ENCODE data around the gene SORCS3.

SORCS3 gene

DNA sequence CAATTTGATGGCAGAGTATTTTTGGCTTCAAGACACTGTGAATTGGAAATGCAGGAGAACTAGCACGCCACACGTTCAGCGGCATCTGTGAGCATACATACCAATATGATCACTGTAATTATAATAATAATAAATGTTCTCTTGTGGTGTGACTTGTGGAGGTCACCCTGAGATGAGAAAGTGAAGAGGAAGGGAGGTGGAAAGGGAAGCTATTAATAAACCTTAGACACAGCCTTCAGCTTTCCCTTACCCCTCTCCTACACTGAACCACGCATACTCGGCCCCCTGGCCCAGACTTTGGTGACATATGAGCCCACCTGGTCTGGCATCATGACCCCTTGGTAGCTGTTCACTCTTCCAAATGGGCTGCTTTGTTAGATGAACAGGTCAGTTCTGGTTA lies 139.1 kb downstream of the SORCS3 start:
- no peak for DNase-seq

DNA sequence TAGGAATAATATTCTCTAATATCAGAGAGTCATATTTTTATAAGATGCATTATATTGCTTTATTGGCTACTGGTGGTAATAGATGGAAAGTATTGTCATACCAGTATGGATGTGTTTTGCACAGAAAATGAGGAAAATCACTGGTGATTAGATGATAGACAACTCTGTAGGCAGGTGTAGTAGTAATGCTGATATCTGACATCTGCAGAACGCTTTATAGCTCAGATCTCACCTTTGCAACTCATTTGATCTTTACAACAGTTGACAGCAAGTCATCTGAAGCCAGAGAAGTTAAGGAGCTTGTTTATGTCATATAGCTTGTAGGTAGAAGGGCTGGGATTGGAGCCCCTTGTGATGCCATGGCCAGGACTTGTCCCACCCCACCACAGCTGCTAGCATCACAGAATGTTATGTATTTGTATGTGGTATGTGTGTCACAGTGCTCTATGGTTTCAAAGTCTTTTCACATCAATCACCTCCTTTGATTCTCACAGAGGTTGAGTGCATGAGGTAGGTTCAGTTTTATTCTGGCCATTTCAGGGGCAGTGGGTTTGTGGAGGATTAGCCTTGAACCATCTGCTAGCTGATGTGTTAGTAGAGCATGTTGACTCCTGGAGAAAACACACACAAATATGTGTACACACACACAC lies 140.0 kb downstream of the SORCS3 start:
- DNase-seq = no peak

DNA sequence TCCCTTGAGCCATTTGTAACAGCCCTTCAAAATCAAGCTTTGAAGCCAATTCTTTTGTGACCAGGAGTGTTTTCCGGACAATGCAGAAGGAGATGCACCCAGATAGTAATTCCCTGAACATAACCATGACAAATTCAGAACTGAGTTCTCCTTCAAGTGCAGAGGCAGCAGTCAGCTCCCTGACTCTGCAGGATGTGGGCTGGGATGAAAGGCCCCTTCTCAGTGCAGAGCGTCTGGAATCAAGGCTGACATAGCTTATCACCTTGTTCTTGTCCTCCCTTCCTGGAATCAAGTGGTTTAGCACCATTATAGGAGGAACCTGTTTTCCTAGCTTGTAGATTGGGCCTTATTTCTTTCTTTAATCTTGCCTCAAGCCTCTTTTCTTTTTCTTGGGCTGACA lies 143.4 kb downstream of the SORCS3 start:
- no peak for DNase-seq

DNA sequence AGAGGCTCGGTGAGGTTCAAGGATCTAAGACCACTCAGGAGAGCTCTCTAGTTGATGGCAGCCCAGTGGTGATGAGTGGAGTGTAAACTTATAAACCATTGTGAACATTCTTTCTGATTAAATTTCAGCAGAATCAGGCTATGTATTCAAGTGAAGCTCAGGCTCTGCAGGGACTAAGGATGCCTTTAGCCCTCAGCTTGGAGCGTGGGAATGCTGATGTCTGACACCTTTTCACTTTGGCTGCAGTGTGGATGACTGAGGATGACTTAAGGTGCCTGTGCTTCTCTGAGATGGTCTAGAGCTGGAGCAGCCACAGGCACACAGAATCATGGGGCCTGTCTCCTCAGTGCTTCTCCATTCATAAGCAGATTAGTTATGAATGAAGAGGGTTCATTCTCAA lies 150.4 kb downstream of the SORCS3 start:
- DNase-seq = no peak

DNA sequence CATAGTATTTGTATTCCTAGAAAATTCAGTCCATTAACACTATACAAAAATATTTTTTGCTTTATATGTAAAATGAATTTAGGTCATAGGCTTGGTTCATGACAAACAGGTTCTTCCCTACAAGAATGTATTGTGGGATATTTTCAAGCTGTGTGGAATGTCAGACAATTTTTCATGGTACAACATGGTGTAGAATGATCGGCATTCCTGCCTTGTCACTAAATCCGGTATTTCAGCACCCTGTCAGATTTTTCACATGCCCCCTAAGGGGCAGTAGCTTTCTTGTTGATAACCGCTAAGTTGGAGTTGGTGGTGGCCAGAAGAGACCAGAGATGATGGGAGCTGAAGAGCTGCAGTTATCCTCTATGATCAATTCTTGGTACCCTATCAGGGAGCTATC lies 154.3 kb downstream of the SORCS3 start:
- DNase-seq = no peak

DNA sequence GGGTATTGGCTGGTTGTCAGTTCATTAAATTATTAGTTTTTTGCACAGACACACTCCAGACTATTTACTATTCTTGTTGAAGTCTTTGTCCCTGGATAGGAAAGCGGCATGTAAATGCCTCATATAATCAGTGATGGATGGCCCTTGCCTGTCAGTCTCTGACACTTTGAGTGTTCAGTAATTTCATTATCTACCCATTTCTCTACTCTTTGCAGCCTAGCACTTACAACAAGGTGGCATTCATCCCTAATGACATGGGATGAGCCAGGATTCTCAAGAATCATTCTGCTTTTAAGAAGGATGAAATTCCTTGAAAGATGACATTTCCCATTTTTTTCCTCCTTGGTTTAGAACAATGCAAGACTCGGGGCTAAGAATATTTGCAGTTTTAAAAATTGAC lies 155.7 kb downstream of the SORCS3 start:
- DNase-seq = no peak

DNA sequence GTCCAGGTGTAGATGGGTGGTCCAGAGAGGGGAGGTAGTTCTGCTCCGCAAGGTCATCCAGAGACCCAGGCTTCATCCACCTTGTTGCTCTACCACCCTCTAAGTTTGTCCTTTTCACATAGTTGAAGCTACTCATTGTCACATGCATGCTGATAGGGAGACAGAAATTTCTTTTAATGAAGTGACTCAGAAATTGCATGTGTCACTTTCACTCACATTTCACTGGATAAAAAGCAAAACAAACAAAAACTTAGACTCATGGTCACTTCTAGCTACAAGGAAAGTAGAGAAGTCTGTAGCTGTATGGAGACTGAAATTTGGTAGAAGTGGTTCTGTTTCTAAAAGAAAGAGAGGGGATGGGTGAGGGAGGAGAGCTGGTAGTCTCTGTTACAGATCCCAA lies 161.9 kb downstream of the SORCS3 start:
- no peak for DNase-seq

DNA sequence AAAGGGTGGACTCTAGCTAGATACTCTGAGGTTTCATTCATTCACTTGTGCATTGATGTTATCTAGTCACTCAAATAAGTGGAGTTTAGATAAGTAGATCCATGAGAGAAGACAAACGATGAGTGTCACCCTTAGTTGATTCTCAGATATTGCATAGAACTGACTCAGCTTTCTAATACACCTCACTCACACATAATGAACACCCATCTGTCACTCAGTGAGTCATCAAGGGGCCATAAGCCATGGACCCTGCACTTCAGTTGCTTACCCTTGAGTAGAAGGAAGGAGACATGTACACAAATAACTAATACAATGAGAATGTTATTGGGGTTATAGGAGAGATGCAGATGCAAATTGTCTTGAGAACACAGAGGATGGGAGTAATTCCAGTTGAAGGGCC lies 163.8 kb downstream of the SORCS3 start:
- no peak for DNase-seq

DNA sequence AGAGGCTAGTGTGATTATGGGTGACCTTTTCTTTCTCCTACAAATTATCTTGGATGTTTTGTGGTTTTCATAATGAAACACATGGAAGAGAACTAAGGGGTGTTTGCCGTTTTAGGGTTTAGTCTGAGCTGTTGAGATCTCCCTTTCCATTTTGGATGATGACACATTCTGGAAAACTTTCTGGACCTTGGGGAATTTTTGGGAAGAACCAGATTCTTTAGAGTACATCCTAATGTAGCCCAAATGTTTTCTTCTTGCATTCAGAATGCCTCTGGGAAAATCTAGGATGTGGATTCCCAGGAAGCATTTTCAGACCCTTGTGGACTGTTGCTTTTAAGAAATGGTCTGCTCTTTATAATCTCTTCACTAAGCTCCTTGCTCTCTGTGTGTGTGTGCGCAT lies 165.7 kb downstream of the SORCS3 start:
- DNase-seq = no peak

DNA sequence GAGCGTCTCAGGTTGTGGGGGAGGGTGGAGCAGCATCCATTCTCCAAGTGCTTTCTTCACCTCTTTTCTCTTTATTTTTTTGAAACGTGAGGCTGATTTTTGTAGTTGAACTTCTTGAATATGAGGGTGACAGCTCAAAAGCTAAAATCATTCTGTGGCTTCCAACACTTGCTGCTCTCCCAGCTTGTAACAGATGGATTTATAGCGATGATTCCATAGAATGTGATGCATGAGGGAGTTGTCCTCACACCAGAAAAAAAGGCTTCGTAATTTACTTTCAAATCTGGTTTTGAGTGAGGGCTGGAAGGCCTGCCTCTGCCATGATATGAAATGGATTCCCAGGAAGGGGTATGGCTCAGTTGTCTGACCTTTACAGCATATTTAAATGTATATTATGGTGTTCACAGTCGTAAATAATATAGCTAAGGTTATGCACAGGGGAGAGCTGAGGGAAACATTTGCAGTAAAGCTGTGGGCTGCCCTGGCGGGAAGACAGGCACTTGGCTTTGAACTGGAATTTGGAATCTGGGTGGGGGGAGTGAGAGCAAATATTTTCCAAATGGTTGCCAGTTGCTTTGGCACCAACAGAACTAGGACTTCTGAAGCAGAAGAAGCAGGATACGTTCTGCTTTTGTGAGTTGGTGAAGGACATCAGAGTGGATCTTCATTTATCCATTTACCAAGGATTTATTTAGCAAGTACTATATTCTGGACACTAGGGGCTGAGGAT lies 166.7 kb downstream of the SORCS3 start:
- DNase-seq = no peak

DNA sequence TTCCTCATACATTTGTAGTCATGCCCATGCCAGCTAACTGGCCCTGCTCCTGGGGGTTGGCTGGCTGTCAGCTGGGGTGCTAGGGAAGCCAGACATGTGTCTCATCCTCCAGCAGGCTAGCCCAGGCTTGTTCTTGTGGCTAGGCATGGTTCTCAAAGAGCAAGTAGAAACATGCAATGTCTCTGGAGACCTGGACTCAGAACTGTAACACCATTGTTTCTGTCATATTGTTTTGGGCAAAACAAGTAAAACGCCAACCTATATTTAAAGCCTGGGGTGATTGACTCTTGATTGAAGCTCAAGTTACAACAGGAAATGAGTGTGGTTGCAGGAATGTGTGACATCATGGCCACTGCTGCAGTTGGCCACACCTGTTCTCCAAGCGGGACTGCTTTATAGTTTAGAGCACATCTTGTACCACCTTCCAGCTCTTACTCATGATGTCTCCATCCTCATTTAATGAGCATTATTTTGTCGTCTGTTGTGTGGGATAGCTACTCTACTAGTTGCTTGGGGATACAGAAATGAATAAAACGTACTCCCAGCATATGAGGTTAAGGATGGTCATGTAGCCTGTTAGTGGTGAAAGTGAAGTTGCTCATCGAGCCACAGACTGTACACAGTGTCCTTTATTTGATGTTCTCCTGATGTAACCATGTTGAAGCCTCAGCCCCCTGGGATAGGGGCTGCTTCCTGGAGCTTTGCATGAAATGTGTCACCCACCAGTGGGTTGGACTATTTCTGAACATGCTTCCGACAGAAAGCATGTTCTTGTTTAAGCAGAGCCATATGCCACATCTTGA lies 168.4 kb downstream of the SORCS3 start:
- DNase-seq = no peak

DNA sequence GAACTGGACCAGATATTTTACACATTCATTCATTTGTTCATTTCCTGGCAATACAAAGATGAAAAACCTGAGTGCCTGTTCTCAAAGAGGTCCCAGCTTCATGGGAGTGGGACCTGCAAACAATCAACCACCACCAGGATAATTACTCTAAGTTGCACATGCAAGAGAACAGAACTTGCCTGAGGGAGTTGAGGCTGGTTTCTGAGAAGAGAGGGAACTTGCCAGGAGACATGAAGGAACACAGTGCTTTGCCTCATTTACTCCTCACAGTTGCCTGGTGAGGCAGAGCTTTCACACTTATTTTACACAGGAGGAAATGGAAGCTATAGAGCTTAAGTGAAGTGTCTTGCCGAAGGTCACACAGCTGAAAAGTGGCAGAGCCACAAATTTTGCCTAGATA lies 170.1 kb downstream of the SORCS3 start:
- DNase-seq = no peak

DNA sequence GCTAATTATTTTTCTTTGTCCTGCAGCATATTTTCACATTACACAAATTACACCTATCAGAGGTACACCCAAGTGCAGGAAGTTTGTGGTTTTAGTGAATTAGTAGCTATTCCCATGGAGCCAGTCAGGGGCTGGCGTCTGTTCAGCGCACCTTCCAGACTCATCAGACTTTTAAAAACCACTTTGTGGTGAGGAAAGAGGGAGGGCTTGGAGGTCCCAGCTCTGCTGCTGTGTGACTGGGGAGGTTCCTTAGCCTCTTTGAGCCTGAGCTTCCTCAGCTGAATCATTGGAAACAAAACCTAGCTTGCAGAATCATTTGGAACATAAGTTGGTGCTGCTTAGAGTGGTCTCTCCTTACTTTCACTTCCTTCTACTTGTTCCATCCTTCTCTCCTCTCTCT lies 175.4 kb downstream of the SORCS3 start:
- no peak for DNase-seq

DNA sequence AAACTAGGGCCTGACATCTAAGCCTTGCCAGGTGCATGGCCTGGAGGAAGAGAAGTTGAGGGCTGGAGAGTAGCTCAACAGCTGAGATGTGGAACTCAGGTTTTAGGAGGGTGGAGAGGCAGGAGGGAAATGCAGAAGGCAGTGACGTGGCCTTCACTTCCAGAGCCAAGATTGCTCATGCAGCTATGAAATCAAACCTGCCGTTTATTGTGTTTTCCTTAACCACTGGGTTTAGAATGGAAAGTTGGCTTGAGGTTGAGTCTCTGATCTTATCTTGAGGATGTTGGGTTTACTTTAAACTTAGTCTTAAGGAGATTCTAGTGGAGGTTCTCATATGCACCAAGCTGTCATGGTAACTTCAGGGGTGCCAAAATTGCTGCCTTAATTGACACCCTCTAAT lies 178.6 kb downstream of the SORCS3 start:
- no peak for DNase-seq

DNA sequence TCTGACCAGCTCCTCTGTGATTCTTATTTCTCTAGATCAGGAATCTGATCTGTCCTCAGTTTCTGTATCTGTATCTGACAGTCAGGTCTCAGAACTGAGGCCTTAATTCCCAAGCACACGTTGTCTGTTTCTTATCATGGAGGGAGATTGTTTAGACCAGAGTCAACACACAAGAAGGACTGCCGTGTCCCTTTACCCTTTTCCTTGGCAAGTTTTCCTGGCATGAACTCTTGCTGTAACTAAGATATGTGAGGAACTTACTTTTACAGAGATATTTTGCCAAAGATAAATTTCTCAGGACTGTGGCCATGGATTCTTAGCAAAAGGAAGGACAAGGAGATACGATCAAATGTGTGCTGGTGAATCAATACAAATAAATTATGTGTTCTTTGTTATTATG lies 181.0 kb downstream of the SORCS3 start:
- DNase-seq = no peak

DNA sequence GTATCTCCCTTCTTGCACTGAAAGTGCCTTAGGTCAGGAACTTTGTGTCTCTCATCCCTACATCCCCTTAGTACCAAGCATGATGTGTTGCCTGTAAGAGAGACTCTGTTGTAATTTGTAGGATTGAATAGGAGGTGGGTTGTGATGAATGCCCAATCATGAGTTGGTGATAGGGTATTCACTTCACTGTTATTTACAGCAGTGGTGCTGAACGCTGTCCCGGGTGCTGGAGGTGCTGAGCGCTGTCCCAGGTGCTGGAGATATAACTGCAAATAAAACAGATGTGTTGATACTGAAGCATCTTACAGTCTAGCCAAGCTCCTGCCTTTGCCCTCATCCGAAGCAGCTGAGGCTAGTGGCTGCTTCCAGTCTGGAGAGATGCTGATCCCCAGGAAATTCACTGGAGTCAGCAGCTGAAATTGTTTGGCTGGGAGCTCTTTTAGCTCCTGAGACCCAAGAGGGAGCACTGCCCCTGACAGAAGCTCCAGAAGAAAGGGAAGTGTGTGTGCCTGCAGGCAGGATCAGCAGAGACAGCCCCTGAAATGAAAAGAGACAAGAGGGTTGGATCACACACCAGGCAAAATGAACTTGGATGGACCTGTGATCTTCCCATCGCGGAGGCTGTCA lies 183.4 kb downstream of the SORCS3 start:
- DNase-seq = no peak

DNA sequence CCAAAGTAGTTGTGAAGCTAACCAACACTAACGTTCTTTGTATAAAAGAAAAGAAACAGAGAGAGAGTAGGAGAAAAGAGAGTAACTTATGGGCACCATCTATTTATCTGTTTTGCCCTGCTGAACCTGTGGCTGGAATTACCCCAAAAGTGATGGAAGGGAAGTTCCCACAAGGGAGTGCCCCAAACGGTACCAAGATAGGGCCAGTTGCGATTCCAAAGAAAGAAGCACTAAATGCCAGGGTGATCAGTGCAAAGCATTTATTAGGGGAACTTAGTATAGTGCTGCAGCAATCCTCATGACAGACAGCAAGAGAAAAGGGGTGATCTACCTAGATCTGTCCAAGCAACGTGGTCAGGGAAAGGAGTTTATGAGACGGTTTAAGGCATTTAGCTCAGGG lies 190.2 kb downstream of the SORCS3 start:
- no peak for DNase-seq

DNA sequence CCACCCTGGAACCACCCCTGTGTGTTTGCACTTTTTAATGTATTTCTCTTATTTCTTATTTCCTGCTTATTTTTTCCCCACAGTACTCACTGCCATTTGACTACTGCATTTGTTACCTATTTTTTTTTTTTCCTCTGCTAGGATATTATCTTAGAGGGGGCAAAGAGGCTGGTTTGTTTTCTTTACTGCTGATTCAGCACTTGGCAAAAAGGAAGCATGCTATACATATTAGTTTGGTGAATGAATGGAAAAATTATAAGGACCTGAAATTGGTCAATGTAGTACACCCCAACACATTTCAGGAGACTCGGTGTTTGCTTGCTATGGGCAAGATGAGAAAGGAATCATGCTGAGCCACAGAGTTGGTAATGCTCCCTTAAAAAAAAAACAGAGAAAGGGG lies 193.5 kb downstream of the SORCS3 start:
- no peak for DNase-seq

DNA sequence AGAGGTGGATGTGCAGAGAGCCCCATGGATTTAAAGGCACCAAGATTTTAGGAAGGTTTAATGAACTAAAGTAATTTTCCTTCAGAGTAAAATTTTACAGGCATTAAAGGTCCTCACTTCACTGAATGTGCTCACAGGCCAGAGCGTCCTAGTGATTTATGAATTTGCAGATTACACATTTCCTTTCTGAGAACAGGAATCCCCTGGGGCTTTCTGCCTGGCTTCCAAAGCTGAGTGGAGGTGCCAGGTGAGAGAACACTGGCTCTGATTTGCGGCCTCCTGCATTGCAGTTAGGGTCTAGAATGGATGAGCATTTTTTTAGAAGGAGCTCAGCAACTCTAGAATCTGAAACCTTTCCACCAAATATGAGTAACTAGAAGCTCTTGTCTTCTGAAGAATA lies 194.3 kb downstream of the SORCS3 start:
- DNase-seq = no peak

DNA sequence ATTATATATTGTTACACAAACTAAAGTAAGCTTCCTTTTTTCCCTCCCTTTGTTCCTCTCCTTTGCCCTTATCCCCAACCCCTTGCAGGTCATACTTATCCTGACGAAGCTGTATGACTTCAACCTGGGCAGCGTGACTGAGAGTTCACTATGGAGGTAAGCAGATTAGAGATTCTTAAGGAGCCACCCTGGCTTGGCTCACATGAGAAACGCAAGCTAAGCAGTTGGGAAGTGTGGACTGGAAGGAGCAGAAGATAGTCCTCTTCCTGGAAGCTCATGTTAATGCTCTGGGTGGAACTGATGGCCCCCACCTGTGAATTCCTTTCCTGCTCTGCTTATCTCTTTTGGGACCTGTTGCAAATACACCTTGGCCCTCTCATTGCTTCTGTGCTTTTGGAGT lies 201.6 kb downstream of the SORCS3 start:
- no peak for DNase-seq

DNA sequence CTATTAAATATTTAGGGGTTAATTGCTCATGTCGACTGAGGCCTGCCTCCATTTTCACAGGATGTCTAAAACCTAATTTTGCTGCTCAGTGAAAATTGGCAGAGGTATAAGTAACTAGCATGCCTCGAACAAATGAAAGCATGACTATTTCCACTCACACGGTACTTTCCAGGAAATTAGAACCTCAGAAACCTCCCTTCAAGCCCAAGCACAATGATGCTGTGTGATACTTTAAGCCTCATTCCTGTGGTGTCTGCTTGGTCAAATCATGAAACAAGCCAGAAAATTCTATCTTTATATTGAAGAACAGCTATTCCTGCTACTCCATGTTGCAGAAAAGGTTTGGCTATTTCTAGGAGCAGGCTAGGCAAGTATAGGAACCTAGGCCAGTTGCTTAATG lies 203.0 kb downstream of the SORCS3 start:
- DNase-seq = no peak

DNA sequence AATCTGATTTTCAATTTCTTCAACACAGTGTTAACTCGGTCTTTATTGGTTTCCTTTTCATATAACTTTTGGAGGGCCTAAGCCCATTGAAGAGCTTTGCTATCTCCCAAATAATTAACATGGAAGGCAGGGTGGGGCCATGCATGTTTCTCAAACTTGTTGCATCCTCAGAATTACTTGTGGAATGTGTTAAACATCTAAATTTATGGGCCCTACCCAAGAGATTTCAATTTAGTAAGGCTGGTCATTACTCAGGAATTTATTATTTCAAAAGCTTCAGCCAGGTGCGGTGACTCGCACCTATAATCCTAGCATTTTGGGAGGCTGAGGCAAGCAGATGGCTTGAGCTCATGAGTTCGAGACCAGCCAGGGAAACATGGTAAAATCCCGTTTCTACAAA lies 208.9 kb downstream of the SORCS3 start:
- no peak for DNase-seq

DNA sequence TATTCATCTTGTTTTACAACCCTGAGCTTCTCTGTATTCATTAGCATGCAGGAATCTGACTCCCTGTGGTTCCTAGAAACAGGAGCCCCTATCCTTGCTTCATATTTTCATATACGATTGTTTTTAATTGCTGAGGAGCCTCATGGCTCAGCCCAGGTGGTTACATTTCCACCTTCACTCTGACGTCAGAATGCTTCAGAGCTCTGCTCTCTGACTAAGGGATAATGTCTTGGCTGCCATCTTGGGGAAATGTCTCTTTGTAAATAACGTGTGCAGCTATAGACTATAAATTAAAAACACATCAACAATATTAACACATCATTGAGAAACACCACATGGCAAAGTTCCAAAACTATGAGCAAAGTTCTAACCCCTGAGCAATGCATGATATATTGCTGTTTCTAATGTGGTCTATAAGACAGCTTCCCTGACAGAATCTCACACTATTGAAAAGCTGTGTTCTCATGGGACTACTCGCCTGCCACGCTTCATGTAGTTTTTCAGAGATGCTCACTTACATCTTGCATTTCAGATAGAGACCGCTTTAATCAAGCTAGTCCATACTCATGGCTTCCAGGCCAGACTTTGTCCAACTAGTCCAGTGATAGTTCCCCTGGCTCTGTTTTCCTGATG lies 227.0 kb downstream of the SORCS3 start:
- no peak for DNase-seq
